Middle frontal gyrus (tissue), 1 donor: ENCODE results near the gene RGSL1.
A peak's percentile ranks its signal among the peaks of the same experiment; 100 is the strongest.
"Not testable (repeated sequence)": the region's sequence is repeated elsewhere in the genome, so short reads cannot be mapped to it uniquely, and the experiment has no call there.

Experiments
- DNase-seq: peaks from one replicate; pipeline ENCODE4 v3.0.0-alpha.2; 2015; ENCODE audit warnings: low spot score; ENCODE audit errors: extremely low spot score

RGSL1 gene

DNA sequence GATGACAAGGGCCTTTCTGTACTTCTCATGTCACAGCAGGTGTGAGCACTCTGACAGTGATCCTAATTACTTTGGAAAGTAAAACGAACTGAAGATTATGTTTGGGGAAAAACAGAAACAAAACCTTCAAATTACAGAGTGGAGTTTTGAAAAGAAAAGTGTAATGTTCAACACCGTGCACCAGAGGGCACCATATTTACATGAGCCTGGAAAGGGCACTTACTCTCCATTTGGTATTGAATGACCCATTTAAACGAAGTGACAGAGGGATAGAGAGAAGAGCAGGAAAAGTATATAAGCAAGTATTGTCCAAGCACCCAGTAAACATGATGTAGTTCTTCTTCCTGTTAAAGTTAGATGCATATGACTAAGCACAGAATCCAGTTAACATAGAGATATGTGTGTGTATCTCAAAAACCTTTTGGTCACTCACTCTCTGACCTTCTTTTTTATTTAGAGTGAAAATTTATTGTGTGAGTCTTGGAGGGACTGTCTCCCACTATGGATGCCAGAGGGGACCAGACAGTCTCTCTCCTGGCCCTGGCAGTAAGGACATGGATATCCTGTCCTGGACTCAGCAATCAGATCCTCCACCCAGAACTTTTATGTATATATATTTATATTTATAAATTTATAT is 3.8 kb upstream of the RGSL1 start:
- peak; percentile 18 for DNase-seq

DNA sequence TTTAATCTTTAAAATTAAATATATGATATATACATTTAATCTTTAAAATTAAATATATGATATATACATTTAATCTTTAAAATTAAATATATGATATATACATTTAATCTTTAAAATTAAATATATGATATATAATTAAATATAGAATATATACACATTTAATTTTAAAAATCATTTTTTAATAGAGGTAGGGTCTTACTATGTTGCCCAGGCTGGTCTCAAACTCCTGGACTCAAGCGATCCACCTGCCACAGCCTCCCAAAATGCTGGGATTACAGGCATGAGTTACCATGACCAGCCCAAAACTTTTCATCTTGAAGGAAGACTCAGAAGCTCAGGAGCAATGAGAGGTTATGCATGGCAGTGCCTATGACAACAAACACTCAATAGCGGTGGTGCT is 2.8 kb upstream of the RGSL1 start:
- not testable (repeated sequence) for DNase-seq

DNA sequence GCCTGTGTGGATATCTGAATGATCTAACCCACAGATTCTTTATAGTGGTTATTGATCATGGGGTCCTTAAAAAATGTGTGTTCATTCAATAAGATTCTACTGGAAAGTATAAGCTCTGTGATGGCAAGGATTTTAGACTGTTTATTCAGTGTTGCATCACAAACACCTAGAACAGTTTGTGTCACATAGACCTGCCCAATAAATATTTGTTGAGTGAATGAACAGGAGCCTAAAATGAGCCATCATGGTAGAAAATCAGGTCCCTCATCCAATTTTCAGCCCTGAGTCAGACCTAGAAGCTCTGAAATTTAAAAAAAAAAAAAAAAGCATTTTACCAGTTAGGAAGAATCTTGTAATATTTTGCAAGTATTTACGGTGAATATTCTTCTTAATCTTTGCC is 2.3 kb upstream of the RGSL1 start:
- no peak for DNase-seq

DNA sequence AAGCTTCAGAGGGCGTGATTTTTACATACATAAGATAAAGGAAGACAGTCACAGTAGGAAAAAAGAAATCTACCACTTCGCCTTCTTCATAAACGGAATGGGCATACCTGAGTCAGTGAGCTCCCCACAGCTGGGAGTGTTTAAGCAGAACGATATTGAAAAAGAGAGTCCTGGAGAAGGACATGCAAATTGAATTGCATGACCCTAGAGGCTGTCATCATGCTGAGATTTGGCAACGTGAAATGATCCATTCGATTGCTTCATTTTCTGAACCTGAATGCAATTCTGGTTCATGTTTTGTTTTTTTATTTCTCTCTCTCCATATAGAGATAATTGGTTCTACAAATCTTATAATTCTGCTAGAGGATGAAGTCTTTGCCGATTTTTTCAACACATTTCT is 3.7 kb downstream of the RGSL1 start:
- no peak for DNase-seq

DNA sequence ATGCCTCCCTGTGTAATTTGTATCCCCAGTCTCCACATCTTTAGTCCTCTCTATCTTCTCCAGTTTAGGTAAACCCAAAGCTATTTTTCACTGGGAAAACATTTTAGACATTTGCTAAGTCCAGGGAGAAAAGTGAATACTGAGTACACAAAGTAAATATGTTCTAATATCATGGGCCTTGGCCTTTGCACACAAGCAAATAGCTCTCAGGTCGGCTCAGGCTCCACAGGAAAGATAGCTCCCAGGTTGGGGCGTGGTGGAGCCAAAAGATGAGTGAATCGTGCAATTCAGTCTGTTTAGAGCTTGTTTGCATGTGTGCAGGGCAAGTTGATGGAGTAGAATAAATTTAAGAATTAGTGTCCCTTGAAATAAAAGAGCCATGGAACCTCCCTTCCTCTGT is 7.9 kb downstream of the RGSL1 start:
- DNase-seq = no peak

DNA sequence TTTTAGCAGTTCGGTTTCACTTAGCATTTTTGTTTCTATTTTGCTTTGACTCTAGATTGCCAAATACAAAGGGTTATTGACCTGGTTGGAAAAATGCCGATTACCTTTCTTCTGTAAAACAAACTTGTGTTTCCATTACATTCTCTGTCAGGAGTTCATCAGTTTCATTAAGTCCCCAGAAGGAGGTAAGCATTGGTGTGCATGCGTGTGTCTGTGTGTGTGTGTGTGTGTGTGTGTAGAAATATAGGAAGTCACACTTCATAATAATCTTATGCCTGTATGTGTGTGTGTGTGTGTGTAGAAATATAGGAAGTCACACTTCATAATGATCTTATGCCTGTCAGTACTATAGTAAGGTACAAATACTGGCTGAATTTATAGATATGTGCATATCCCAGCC is 10.0 kb downstream of the RGSL1 start:
- DNase-seq = no peak

DNA sequence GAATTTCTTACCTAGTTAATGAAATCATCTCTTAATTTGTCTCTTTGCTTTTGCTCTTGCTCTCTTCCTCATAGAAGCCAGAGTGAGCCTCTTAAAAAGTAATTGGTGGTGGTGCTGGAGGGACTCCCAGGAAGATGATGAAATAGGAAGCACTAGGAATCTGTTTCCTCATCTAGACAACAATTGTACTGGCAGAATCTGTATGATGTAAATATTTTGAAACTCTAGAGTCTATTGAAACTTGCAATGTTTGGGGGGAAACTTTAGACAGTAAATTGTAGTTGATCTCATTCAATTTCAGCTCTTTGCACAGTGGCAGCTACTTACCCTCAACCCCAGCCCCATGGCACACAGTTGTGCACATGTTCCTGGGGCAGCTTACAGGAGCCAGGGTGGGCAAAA is 10.6 kb downstream of the RGSL1 start:
- no peak for DNase-seq

DNA sequence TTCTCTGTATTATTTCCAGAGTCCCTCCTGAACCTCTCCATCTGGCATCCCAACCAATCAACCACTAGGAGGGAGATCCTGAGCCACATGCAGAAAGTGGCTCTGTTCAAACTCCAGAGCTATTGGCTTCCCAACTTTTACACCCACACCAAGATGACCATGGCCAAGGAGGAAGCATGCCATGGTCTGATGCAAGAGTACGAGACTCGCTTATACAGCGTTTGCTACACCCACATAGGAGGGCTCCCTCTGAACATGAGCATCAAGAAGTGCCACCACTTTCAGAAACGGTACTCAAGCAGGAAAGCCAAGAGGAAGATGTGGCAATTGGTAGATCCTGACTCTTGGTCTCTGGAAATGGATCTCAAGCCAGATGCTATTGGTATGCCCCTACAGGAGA is 23.6 kb downstream of the RGSL1 start:
- DNase-seq = no peak

DNA sequence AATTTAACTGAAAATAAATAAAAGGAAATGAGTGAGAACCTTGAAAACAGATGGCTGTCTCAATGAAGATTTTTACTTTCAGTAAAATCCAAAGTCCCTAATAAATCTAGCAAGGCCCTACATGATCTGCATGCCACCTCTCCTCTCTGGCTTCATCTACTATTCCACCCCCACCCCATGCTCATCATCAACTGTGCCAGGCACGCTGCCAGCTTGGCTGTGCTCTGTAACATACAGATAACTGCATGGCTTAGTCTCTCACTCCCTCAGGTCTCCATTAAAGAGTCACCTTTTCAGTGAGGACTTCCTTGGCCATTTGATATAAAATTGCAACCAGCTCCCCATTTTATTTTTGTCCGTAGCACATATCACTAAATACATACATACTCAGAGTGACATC is 26.7 kb downstream of the RGSL1 start:
- DNase-seq = no peak

DNA sequence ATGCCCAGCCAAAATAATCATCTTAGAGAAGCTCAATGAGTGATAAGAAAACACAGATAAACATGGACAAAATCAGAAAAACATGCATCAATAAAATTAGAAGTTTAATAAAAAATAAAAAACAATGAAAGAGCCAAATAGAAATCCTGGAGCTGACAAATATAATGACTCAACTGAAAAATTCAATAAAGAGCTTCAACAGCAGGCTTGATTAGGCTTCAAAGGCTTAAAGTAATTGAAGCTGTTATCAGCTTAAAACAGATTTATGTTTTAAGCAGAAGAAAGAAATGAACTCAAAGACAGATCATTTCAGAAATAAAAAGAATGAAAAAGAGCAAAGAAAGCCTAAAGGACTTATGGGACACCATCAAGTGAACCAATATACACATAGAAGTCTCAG is 28.3 kb downstream of the RGSL1 start:
- no peak for DNase-seq

DNA sequence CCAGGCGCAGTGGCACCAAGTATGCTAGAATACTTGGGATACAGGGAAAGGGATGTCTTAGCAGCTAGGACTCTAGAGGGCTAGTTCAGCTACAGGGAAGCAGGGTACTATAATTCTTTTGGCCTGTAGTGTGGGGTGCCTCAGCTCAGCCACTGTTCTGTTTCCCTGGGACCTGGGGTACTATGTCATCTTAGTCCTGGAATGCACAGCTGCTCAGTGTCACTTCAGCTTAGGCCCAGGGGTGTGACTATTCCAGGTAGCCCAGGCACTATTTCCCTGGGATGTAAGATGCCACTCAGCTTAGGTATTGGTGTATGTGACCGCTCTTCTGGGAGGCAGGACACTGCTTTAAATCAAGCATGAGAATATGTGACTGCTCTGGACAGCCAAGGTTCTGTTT is 34.1 kb downstream of the RGSL1 start:
- DNase-seq = no peak

DNA sequence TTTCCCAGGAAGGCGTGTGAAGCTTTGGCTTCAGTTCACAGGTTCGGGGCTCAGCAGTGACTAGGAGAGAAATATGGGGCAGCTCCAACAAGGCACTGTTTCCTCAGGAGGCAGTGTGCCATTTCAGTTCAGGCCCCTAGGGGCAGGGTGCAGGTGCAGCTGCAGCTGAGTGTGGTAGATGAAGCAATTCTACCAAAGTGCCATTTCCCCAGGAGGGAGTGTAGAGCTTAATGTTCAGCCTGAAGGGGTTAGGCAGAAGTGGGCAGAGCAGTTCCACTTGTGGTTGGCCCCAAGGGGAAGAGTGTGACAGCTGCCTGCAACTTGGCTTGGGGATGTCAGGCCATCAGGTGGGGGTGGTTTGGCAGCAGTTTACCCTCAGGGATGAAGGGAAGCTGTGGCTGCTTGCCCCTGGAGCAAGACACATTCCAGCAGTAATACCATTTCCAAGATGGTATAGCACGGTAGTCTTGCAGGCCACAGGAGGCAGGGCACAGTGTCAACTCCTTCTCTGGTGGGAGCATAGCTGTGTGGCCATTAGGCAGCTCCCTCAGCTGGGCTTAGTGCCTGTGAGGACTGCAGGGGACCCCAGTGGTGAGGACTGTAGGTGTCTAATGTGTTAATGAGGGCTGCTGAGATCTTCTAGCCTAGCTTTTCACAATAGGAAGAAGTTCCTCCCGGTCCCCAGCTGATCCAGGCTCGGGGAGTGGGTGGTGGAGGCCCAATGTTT is 34.7 kb downstream of the RGSL1 start:
- no peak for DNase-seq

DNA sequence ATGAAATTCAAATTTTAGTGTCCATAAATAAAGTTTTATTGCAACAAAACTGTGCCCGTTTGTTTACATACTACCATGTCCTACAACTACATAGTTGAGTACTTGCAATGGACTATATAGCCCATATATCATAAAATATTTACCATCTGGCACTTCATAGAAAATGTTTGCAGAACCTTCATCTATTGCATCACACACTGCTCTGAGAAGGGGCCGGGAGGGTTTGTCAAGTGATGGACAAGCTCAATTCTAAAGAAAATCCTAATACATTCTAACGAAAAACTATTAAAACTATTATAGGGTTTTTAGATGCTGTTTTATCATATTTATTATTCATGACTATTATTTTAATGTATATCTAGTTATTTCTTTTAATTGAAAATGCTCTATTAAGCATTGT is 35.9 kb downstream of the RGSL1 start:
- DNase-seq = no peak

DNA sequence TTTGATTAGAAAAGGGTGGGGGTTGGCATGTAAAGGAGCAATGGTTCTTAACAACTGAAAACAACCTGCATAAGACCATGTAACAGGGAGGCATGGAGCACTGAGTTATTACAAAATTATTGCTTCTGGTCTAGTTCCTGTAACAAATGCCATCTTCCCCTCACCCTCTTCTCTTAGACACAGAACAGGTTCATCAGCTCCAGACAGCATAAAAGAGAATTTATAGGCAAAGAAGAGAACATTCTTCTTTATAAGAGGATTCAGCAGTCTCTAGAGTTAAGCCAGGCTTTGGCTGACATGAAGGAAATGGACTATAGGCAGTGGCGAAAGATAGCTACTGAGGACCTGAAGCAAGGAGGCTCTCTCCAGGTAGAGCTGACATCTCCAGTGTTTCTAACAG is 38.9 kb downstream of the RGSL1 start:
- DNase-seq = no peak

DNA sequence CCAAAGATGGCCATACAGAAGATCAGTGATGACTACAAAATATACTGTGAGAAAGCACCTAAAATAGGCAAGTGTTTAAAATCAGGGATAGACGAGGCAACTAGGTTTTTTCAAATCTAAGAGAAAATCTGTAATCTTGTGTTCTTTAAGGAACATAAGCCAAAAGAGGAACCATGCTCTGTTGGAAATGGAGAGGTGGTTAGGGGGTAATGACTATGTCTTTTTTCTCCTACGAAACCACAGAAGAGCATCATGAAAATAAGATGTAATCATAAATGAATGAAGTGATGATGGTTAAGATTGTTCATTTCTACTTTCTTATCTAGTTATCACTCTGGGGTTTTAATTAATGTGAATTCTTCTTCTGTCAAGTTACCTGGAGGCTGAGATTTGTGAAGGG is 43.1 kb downstream of the RGSL1 start:
- DNase-seq = no peak

DNA sequence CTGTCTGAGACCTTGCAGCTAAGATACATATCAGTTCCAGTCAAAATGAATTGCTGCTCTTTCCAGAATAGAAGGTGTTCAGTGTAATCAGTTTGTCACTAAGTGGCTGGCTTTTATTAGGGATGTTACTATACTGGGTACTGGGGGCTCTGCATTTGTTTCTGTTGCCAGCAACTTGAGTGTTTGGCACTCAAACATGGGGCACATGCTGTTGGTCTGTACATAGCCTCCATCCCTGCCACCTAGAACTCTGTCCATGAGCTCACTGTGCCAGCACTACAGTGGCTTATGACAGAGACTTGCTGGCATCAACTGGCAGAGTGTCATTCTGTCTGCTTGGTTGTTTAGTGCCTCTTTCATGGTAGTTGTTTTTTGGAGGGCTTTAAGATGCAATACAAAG is 45.1 kb downstream of the RGSL1 start:
- no peak for DNase-seq

DNA sequence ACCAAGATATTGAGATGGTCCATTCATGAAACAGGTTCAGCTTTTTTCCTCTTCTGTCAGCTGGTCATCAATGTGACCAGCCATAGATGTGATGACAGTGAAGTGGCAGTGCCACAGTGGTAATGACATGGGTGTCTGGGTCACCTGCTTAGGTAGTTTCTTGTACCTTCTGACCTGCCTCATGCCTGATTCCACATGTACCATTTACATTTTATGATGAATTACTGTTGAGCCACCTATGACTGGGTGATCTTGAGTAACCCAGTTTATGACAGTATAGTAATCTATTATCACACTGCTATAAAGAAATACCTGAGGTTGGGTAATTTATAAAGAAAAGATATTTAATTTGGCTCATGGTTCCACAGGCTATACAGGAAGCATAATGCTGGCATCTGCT is 45.7 kb downstream of the RGSL1 start:
- no peak for DNase-seq

DNA sequence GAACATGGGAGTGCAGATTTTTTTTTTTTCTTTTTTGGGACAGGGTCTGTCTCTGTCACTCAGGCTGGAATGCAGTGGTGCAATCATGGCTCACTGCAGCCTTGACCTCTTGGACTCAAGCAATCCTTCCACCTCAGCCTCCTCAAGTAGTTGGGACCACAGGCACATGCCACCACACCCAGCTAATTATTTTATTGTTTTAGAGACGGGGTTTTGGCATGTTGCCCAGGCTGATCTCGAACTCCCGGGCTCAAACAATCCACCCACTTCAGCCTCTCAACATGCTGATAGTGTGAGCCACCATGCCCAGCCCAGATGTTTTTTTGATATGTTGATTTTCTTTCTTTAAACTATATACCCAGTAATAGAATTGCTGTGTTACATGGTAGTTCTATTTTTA is 57.7 kb downstream of the RGSL1 start:
- no peak for DNase-seq

DNA sequence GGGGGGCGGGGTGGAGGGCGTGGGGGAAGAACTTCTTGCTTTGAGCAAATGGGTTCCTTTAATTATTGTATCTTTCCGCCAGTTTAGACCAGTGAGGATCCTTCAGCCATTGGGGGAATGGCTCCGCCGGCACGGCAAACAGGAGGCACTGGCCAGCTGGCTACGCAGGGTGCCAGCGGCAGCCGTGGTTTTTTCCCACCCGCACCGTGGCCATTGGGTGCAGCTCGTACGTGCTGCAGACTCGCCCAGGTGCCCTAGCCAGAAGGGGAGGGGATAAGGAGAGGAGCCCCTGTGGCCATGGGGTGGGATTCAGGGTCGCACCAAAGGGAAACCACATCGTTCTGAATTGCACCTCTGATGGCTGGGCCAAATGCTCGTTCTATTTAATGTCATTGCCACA is 65.6 kb downstream of the RGSL1 start:
- no peak for DNase-seq

DNA sequence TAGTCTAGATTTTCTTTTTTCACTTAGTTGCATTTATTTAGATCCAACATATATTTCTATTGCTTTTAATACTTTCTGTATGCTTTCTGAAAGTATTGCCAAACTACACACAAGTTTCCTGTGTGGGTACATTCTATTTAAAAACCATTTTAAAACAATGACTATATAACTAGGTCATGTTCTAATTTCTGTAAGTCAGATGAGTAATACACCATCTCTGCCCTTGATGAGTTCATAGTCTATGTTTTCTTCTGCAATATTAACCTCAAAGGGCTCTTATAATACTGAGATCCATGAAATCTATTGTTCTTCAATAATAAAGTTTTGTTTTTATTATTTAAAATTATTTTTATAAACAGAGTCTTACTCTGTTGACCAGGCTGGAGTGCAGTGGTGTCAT is 70.8 kb downstream of the RGSL1 start:
- no peak for DNase-seq

DNA sequence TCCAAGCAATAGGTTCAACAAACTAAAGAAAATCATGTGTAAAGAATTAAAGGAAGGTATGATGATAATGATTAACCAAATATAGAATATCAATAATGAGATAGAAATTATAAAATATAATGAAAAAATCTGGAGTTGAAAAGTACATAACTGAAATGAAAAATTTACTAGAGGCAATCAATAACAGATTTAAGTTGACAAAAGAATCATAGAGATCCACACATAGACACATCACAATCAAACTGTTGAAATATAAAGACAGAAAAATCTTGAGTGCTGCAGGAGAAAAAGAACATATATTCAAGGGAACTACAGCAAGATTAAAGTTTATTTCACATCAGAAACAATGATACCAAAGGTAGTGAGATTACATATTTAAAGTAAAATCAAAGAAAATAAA is 75.4 kb downstream of the RGSL1 start:
- DNase-seq = no peak

DNA sequence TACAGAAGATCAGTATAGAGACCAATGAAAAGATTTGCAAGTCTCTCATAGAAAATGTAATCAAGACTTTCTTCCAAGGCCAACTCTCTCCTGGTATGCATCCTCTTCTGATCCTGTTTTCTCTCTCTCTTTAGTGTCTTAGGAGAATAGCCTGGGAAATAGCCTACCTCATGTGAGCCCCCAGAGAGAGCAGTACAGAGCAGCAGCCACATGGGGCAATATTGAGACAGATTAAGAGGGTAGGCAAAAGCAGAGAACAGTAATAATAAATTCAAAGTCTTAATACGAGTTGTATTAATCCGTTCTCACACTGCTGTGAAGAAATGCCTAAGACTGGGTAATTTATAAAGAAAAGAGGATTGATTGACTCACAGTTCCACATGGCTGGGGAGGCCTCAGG is 77.7 kb downstream of the RGSL1 start:
- no peak for DNase-seq

DNA sequence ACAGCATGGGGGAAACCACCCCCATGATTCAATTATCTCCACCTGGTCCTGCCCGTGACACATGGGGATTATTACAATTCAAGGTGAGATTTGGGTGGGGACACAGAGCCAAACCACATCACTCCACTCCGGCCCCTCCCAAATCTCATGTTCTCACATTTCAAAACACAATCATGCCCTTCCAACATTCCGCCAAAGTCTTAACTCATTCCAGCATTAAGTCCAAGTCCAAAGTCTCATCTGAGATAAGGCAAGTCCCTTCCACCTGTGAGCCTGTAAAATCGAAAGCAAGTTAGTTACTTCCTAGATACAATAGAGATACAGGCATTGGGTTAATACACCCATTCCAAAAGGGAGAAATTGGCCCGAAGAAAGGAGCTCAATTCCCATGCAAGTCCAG is 78.3 kb downstream of the RGSL1 start:
- DNase-seq = not testable (repeated sequence)
